Kidney epithelial cell (primary cell): ENCODE results near the gene UVRAG. TPM values are rescaled to one million over a fixed set of nuclear protein-coding genes. Genes with fewer than 3 reads are reported as not detected.

Experiments
- DNase-seq: peaks from one replicate; pipeline ENCODE4 v3.0.0-alpha.2; 2010; ENCODE audit warnings: low read depth
- H3K27me3 ChIP-seq: 2 replicates; pipeline ENCODE4 v1.6.0; 2011; ENCODE audit warnings: low read length; ENCODE audit not compliant: control insufficient read depth, insufficient read depth
- H3K36me3 ChIP-seq: 2 replicates; pipeline ENCODE4 v1.5.1; 2011; ENCODE audit warnings: low read length; ENCODE audit not compliant: control insufficient read depth, insufficient read depth
- H3K4me3 ChIP-seq: 2 replicates; pipeline ENCODE4 v1.5.1; 2011; ENCODE audit warnings: low read depth, mild to moderate bottlenecking, control low read depth, low read length
- CTCF ChIP-seq: IDR thresholded peaks from 2 replicates; pipeline ENCODE4 v1.5.1; 2011; ENCODE audit warnings: mild to moderate bottlenecking, moderate library complexity, low read length, control low read depth, inconsistent platforms; ENCODE audit not compliant: insufficient read depth, poor library complexity, severe bottlenecking
- total RNA-seq: library from RNA; depleted of rRNA; stranded (reverse); fragments of >200 nt; gene quantifications from 2 replicates; pipeline ENCODE4 v1.2.3, GENCODE V29; 2015

The UVRAG gene
- total RNA-seq, 1 donor from 2014 or later: 16.2 TPM

GRCh38 chr11:75826461-75827230, 11.6 kb downstream of the UVRAG start:
- no peak for DNase-seq
- no peak for TF ChIP-seq CTCF
- Histone ChIP-seq H3K27me3 (no peaks in the 10 kb centered on the region), H3K36me3 (no peaks in the 10 kb centered on the region), H3K4me3 (no peak overlapping the region)

GRCh38 chr11:75827562-75827961, 12.6 kb downstream of the UVRAG start:
- Histone ChIP-seq H3K27me3 (no peaks in the 10 kb centered on the region), H3K4me3 (no peak overlapping the region), H3K36me3 (no peaks in the 10 kb centered on the region)
- no peak for TF ChIP-seq CTCF
- DNase-seq: no peak

- DNase-seq: no peak
- Histone ChIP-seq H3K27me3 (no peaks in the 10 kb centered on the region), H3K36me3 (no peaks in the 10 kb centered on the region), H3K4me3 (no peak overlapping the region)
- no peak for TF ChIP-seq CTCF
These were observed 17.0 kb downstream of the UVRAG start for GRCh38 chr11:75831915-75832502.

- Histone ChIP-seq H3K4me3 (no peak overlapping the region), H3K27me3 (no peaks in the 10 kb centered on the region), H3K36me3 (no peaks in the 10 kb centered on the region)
- TF ChIP-seq CTCF: no peak
- DNase-seq: no peak
These were observed 19.7 kb downstream of the UVRAG start for GRCh38 chr11:75834728-75835127.

- Histone ChIP-seq H3K36me3 (no peaks in the 10 kb centered on the region), H3K27me3 (no peaks in the 10 kb centered on the region), H3K4me3 (no peak overlapping the region)
- no peak for TF ChIP-seq CTCF
- DNase-seq: no peak
These were observed 21.4 kb downstream of the UVRAG start for GRCh38 chr11:75836417-75836816.
